GM03348 (cell line): Measurements from ENCODE around the gene CPEB3.
"Not testable (repeated sequence)": the region's sequence is repeated elsewhere in the genome, so short reads cannot be mapped to it uniquely, and the experiment has no call there.

Experiments used
- DNase-seq: peaks from one replicate; pipeline ENCODE4 v3.0.0; 2012; ENCODE audit warnings: low spot score

Gene CPEB3

DNA sequence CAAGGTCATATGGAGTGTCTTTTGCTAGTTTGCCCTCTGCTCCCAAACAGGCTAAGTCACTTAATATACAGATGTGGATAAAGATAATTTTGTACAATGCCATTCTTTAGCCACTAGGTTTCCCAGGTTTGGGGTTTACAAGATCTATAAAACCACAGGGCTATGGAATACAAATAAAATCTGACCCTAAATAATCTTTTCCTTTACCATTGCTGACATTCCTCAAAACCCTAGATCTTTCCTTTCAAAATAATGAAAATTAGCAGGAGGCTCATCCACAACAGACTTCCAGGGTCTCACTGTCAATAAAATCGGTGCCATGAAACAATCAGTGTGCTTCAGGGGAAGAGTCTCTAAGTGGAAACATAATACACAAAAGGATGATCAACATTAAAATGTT lies 148.4 kb downstream of the CPEB3 start:
- no peak for DNase-seq

DNA sequence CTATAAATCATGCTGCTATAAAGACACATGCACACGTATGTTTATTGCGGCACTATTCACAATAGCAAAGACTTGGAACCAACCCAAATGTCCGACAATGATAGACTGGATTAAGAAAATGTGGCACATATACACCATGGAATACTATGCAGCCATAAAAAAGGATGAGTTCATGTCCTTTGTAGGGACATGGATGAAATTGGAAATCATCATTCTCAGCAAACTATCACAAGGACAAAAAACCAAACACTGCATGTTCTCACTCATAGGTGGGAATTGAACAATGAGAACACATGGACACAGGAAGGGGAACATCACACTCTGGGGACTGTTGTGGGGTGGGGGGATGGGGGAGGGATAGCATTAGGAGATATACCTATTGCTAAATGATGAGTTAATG lies 149.7 kb downstream of the CPEB3 start:
- not testable (repeated sequence) for DNase-seq

DNA sequence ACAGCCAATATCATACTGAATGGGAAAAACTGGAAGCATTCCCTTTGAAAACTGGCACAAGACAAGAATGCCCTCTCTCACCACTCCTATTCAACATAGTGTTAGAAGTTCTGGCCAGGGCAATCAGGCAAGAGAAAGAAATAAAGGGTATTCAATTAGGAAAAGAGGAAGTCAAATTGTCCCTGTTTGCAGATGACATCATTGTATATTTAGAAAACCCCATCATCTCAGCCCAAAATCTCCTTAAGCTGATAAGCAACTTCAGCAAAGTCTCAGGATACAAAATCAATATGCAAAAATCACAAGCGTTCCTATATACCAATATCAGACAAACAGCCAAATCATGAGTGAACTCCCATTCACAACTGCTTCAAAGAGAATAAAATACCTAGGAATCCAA lies 156.8 kb downstream of the CPEB3 start:
- DNase-seq = not testable (repeated sequence)

DNA sequence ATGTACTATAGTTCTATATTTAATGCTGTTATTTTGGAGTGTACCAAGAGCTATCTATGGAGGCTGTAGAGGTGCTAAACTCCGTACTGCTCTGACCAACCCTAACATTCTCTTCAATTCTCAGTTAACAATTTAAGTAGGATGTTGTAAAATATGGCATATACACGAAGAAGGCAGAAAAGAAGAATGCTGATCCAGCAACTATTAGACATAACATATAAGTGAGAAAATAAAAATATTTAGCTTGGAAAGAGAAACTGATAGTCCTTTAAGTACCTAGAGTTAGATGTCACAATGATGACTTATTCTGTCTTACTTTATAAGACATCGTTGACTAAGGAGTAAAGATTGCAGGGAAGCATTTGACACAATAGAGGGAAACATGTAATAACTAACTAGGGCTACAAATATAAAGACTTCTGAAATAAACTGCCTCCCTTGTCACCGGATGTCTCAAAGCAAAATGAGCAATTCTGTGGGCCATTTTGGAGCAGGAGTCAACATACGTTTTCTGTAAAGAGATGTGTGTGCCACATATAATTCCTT lies 159.5 kb downstream of the CPEB3 start:
- no peak for DNase-seq

DNA sequence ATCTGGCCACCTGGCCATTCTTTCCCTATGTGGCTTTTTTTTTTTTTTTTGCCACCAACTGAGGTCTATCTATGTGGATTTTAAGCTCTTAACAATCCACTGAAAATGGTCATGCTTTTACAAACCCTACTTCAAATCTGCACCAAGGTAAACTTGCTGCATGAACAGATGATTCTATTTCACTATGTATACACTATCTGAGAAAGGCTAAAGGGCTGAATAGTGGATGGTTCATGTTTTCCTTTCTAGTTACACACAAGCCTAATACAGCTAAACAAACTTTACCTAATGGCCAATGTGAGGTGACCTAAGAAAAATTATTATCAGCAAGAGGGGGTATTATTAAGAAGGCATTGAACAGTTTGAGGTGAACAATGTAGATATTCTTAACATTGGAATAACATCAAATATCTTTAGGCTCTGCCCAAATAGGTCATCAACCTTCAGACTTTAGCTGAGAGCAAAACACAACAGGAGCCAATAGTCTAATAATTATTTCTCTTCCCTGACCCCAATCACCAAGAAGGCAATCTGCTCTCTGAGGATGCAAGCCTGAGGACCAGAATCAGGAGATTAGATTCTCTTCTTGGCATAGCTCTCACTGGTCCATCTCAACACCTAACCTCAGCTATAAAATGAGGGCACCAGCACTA lies 160.1 kb downstream of the CPEB3 start:
- DNase-seq = no peak

DNA sequence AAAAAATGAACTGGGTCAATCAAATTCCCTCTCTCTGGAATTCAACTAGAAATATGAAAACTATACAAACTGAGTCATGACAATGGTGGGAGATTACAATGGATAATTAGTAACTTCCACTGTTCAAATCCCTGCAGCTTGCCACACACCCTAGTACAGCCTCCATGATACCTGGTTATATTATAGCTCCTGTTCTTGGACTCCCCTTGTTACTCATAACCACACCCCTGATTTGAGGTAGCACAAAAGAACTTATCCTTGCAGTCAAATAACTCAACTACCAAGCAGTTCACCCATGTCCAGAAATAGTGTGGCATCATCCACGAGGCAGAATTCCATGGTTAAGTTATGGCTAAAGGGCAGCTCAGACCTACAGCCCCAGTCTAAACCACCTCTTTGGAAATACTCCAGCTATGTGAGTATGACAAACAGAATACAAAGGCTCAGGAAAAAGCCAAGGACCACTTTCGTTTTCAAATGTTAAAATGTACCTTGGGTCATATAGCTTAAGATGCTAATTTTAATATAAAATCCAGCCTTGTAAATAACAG lies 164.7 kb downstream of the CPEB3 start:
- no peak for DNase-seq

DNA sequence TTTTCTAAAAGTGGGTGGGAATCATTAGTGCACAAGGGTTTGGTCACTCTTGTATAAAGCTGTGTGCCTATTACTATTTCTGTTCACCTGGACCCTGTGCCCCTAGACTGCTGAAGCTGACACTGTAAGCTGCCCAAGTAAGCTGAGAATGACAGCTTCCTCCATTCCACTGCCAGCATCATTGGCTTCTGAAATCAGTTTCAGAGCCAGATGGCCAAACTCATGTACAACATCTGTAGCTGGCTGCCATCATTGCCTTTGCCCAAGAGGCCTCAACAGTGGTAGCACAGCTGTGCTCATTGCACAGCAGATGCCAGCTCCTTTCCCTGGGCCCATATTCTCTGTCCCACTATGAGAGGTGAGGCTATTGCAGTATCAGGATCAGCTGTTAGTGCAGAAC lies 165.7 kb downstream of the CPEB3 start:
- DNase-seq = no peak

DNA sequence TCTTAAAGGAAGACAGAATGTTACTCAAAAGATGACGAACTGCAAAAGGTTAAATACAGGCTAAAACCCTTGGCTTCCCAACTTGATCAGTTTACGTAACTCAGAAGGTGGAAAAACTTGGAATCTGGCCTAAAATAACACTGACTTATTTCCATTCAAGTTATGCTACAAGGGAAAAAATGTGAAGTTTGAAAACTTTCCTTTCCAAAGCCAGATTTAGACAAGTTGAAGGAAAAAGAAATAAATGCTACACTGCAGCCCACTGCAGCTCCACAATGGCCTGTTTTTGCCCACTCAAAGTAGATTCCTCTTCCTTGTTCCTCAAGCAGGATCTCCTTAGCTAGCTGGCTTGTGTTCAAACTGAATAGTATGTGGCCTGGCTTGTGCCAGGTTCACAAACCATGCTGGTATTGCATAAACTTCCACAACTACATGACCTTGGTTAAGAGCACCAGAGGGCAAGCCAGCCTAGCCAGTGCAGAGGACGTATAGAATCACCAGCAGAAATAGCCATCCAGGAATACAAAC lies 166.2 kb downstream of the CPEB3 start:
- peak; percentile 13 for DNase-seq

DNA sequence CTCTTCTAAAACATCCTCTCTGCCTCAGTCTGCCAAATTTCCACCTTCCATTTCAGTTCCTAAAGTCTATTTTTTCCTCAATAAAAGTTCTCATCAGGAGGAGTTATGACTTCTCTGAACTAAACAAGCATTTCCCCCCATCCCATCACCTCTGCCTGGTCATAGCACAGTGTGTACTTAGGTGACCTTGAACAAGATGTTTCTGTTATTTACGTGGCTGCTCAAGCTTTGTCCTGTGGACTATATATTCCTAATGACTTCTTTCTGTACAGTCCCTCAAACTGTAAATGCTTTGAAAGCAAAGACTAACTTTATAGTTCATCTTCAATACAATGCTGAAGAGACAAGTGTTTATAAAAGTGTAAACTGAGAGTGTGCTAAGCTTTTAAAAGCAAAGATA lies 166.9 kb downstream of the CPEB3 start:
- DNase-seq = no peak

DNA sequence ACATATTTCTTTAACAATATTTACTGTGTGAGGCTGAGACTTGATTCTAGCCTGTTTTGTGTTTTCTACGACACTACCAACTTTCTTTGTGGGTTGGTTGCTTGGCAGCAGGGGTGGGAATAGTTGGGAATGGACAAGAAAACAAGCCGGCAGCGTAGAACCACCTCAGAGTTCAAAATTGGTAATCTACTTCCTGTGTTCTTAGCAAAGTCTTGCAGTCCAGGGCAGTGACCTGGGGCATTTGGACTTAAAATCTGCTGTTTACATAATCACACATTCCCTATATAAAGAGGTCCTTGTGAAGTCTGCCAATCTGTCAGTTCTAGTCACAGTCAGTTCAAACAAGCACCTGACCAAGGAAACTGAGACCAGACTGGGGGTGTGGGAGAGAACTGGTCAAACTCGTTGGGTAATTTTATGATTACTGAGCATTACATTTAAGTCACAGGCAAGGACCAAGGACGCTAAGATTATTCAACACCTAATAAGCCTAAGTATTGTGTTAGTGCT lies 167.9 kb downstream of the CPEB3 start:
- no peak for DNase-seq

DNA sequence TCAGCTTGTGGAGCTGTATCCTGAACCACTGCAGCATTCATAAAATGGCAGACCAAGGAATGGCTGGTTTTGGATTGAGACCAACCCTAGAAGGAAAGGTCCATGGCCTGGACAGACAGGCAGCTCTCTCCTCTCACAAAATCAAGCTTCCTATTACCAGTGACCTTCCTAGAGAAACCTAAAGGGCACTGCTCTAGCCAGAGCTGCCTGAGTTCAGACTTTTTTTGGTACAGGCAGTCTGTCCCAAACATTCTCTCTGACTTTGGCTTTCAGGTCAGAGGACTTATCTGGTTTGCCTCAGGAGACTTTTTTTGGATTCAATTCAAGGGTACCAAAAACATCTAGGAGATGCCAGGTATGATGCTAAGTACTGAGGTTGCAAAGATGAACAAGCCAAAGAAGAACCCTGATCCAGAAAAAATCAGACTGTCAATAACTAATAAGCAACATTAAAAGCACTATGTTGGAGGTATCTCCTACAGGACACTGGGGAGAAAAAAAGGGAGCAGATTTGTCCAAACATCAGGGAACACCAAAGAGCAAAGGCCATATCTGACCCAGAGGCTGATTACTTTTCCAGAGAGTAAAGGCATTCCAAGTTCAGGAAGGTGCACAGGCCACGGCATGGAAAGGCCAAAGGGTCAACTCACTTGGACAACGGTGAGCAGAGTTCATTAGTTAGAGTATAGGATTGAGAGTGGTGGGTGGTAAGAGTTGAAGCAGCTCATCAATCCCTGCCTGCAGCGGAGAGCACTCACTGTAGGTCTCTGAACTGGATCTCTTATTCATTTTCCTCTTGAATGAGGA lies 169.0 kb downstream of the CPEB3 start:
- no peak for DNase-seq

DNA sequence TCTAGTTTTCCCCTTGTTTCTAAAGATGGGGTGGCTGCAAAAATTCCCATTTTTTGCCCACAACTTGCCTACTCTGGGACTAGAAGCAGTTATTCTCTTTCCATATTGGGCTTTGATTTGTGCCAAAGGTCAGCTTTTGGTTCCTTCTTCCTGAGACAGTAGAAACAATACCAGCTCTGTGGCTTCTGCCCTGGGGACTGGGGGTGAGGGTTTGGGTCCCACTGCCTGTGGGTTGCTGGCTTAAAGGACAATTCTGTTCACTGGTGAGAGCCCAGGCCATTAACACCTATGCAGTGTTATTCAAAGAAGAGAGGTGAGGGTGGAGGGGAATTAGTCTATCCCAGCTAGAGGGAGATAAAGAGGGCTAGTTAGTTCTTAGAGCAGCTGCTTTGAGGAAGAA lies 171.5 kb downstream of the CPEB3 start:
- DNase-seq = no peak

DNA sequence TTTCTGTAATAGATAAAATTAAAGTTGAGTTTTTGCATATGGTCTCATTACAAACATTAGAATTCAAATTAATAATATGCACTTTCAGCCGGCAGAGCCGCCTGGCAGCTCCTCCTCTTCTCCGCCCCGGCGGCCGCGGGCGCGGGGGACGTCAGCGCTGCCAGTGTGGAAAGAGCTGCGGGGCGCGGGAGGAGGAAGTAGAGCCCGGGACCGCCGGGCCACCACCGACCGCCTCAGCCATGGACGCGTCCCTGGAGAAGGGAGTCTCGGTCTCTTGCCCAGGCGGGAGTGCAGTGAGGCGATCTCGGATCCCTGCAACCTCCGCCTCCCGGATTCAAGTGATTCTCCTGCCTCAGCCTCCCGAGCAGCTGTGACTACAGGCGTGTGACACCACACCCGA lies 176.0 kb downstream of the CPEB3 start:
- DNase-seq = not testable (repeated sequence)

DNA sequence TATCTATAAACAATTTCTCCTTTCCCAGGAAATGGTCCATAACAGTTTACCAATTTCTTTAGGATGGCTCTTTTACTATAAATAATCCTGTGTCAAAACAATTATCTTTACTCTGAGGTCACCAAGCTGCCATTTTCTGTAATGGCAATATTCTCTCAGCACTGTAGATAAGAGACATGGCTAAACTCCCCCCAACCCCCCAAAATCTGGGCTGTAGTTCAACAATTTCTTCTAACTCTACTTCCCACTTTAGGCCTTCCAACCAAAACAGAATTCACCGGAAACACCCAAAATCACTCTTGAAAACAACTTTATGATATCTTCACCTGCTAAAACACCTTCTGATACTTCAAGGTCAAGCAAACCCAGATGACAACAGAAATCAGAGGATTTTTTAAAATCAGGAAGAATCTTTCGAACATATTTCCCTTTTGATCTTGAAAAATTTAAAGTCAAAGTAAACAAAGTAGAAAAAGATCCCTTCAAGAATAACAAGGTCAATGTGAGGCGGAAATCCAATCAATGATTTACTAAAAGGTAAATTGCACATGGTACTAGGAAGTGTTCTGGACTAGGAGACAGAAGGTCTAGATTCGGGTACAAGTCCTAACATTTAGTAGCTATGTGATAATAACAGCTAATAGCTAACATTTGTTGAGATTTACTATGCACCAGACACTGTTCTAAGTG lies 176.8 kb downstream of the CPEB3 start:
- no peak for DNase-seq

DNA sequence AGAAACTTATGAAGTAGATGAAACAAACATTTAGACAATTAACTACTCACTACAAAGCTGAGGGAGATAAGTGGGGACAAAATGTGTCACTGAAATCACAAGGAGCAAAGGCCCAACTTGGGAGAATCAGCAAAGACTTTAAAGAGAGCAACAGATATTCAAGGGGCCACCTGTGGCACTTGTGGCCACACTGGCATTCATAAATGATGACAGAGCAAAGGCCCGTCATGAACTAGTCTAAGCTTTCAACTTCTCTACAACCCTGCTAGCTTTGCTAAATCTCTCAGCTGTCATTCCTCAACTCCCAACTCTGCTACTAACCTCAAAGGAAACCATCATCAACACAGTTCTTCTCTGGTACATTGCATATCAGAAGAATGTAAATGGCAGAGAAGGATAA lies 178.4 kb downstream of the CPEB3 start:
- DNase-seq = no peak

DNA sequence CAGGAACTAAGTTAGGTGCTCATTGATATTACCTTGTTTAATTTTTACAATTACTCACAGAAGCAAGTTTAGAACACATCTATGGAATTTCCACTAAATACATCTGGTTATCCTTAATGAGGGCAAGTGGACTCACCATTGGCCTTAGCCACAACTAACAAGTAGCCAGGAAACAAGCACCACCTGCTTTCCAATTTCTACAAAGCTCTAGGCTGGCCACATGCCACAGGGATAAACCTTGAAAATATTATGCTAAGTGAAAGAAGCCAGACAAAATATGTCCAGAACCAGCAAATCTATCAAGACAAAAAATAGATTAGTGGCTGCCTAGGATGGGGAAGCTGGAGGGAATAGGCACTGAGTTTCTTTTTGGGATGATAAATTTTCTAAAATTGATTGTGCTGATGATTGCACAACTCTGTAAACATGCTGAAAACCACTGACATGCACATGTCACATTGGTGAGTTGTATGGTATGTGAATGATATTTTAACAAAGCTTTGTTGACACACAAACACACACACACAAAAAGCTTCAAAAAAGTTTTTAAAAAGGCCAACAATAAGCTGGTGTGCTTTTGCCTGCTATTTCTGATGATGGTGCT lies 179.4 kb downstream of the CPEB3 start:
- DNase-seq = no peak

DNA sequence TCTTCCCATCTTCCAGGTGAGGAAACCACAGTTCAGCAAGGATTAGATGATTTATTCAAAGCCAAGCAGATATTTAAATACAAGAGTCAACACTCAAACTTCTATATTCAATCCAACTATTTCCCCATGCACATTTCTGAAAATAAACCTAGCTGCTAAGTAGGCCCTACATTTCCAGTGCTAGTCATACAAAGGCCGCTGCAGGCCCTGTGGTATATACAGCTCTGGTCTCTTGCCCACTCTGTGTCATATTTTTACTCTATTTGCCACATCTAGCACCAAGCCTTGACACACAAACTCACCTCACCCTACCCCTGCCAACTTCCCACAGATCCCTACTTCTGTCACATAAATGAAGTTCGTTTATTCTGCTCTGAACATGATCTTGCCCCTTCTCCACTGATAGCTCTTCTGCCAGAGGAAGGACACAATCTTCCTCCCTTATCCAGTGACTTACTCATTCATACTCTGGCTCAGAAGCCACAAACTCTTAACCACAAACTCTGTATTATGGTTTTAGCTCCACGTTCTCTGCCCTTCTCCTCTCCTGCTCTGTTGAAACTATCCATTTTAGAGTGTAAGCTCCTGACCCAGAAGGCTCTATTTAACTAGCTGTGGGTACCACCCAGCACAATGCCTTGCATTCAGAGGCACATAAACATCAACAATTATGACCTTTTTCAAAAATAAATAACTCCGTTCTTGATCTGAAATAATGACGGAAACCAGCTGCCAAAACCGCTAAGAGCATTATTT lies 180.7 kb downstream of the CPEB3 start:
- peak; percentile 47 for DNase-seq

DNA sequence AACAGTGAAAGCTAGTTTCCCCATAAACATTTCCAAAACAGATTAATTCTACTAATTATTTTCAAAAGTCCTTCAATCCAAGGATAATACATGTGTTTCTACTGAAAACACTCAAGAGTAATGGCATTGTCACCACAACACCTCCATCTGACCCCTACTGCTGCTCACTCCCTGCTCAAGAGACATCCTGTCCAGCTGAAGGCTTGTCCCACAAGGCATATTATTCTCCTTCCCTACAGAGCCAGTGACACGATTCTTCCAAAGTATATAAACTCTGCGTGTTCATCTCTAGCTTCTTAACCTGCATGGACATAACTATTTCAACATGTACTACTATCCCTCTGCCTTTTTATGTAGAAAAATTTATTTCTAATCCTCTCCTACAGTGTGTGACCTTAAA lies 182.1 kb downstream of the CPEB3 start:
- no peak for DNase-seq

DNA sequence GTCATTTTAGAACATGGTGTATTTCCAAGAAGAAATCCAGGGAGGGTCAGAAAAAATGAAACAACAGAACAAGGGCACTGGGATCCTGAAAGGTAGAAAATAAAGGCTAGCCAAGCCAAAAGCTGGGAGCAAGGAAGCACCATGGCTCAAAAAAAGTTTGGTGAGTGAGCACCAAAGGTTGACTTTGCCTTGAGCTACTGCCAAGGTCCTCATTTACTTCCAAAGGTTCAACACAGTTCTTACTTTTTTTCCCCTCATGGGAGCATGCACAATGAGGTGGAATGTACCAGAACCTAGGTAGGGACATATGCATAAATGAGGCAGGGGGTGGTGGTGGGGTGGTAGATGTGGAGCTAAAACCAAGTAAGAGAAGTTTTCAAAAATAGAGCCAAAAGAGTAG lies 182.8 kb downstream of the CPEB3 start:
- DNase-seq = no peak

DNA sequence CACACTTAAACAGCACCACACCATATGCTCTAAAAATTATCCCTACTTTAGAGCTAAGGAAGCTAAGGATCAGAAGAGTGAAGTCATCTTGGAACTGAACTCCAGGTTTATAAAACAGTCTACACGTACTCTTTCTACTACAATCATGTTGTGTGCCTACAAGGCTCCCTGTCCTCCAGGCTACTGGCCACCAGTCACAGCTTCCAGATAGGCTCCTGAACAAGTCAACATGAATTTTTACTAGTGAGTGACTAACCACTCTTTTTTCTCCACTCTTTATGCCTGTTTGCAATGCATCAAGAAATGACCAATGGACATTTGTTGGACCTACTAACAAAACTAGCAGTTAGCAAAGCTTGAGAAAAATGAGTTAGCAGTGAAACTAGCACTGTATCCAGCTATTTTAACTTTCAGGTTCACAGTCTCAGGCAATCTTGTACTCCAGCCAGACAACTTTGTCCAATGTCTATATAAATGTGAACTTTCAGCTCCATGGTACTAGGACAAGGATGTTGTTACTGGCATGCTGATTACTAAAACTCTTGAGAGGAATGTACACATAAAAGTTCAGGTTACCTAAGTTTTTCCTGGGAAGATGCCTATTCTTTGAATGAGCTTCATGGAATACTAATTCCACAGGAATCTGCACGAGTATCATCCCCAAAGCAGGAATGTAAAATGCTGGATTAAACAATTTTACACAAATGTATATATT lies 187.3 kb downstream of the CPEB3 start:
- DNase-seq = no peak
